Panc1 (cell line): ENCODE measurements around the gene PAPSS2. TPM values are rescaled to one million over a fixed set of nuclear protein-coding genes. Genes with fewer than 3 reads are reported as not detected.

Experiments
- ATAC-seq: fragments of 200-7000 bp; cut with Tn5 transposase; 2 replicates; pipeline ENCODE4 v1.9.1; 2020; ENCODE audit warnings: mild to moderate bottlenecking, moderate library complexity
- BruUV-seq: library from RNA; stranded (reverse); fragments of 400-500 nt; replicated peaks from 2 replicates; lab custom pipeline; 2021; lab: Mats Ljungman, UMichigan
- CTCF ChIA-PET: fragments of 300-600 bp; sonication (Branson Sonifier 250); formaldehyde crosslinking; loops from one replicate; lab custom pipeline; 2022; ENCODE audit warnings: antibody characterized with exemption; lab: Charles Lee
- POLR2A ChIA-PET: fragments of 300-600 bp; sonication (Branson Sonifier 250); formaldehyde crosslinking; loops from one replicate; lab custom pipeline; 2022; ENCODE audit warnings: antibody characterized with exemption; lab: Charles Lee
- DNase-seq: peaks from one replicate; pipeline ENCODE4 v3.0.0-alpha.2; 2010; ENCODE audit warnings: low read depth, low spot score
- H3K27ac ChIP-seq: 2 replicates; pipeline ENCODE4 v1.5.1; 2011; ENCODE audit warnings: mild to moderate bottlenecking, low read length, inconsistent platforms
- H3K27me3 ChIP-seq: fragments of 200-500 bp; sonication (Bioruptor generic); 2 replicates; pipeline ENCODE4 v1.6.0; 2014; ENCODE audit warnings: low read length, inconsistent platforms; ENCODE audit not compliant: control insufficient read depth, insufficient read depth
- H3K36me3 ChIP-seq: fragments of 200-500 bp; sonication (Bioruptor generic); 2 replicates; pipeline ENCODE4 v1.5.1; 2014; ENCODE audit warnings: inconsistent platforms, mild to moderate bottlenecking, low read length, moderate library complexity; ENCODE audit not compliant: control insufficient read depth, insufficient read depth
- H3K4me1 ChIP-seq: 2 replicates; pipeline ENCODE4 v1.5.1; 2011; ENCODE audit warnings: inconsistent platforms, mild to moderate bottlenecking, low read length, moderate library complexity; ENCODE audit not compliant: control insufficient read depth, insufficient read depth
- H3K4me3 ChIP-seq, 2 experiments: 2 replicates each; pipeline ENCODE4 v1.5.1; 2011 to 2012; ENCODE audit warnings: low read depth in 2 of 2, low read length in 2 of 2, mild to moderate bottlenecking in 2 of 2, inconsistent platforms in 1 of 2, moderate library complexity in 1 of 2
- H3K9me3 ChIP-seq: fragments of 200-500 bp; sonication (Bioruptor generic); 2 replicates; pipeline ENCODE4 v1.5.1; 2014; ENCODE audit warnings: low read depth, mild to moderate bottlenecking, inconsistent platforms, low read length, moderate library complexity; ENCODE audit not compliant: control insufficient read depth, insufficient read depth
- CTCF ChIP-seq: fragments of 450-650 bp; IDR thresholded peaks from 2 replicates; pipeline ENCODE4 v1.5.1; 2017; ENCODE audit warnings: mild to moderate bottlenecking
- POLR2AphosphoS5 ChIP-seq: IDR thresholded peaks from 2 replicates; pipeline ENCODE4 v1.6.1; 2012; ENCODE audit warnings: mild to moderate bottlenecking, low read depth, low read length, moderate library complexity
- SIN3A ChIP-seq: IDR thresholded peaks from 2 replicates; pipeline ENCODE4 v1.6.1; 2012; ENCODE audit warnings: low read depth, mild to moderate bottlenecking, low read length, moderate library complexity, borderline replicate concordance; ENCODE audit not compliant: insufficient read depth
- TCF7L2 ChIP-seq: IDR thresholded peaks from 2 replicates; pipeline ENCODE4 v1.6.1; 2011; ENCODE audit warnings: mild to moderate bottlenecking, low read depth, low read length, inconsistent platforms
- in situ Hi-C: cut with HindIII; loops from 2 replicates; pipeline ENCODE4 v1.10.0; 2016; ENCODE audit warnings: low sequenced_read_pairs, low pct_unique_long_range_greater_than_20kb
- intact Hi-C: fragments of 100-400 bp; cut with micrococcal nuclease; formaldehyde crosslinking; loops from one replicate; pipeline ENCODE4 v1.10.0; 2022; ENCODE audit not compliant: unreplicated experiment
- total RNA-seq: library from RNA; stranded (reverse); gene quantifications from one replicate; pipeline ENCODE4 v1.2.1, GENCODE V29; 2021; ENCODE audit not compliant: unreplicated experiment
- TF ChIP-seq, protein P1 (sequence below), 2 experiments: IDR thresholded peaks; 2 replicates each; pipeline ENCODE4 v1.6.1; 2011 to 2012; ENCODE audit warnings: low read depth in 2 of 2, control low read depth in 1 of 2, low read length in 1 of 2, mild to moderate bottlenecking in 1 of 2, moderate library complexity in 1 of 2; ENCODE audit not compliant: insufficient read depth in 1 of 2

The PAPSS2 gene
- total RNA-seq, 1 experiment from 2014 or later, result 17.1 TPM

GRCh38 chr10:87722716-87723115 is 63.0 kb downstream of the PAPSS2 start:
- in situ Hi-C loops (no loop called here), intact Hi-C loops (no loop called here)
- no peaks in the 10 kb centered on the region for H3K9me3 ChIP-seq
- POLR2A ChIA-PET, result no interaction called here
- no TSS peak for BruUV-seq
- H3K36me3 ChIP-seq, result no peaks in the 10 kb centered on the region
- ATAC-seq (no peak), DNase-seq (no peak)
- CTCF ChIA-PET, result no interaction called here
- no peak overlapping the region for H3K27ac ChIP-seq
- no peak for TF ChIP-seq TCF7L2
- no peak for TF ChIP-seq POLR2AphosphoS5
- TF ChIP-seq CTCF, result no peak
- TF ChIP-seq SIN3A, result no peak
- TF ChIP-seq, protein P1, sequence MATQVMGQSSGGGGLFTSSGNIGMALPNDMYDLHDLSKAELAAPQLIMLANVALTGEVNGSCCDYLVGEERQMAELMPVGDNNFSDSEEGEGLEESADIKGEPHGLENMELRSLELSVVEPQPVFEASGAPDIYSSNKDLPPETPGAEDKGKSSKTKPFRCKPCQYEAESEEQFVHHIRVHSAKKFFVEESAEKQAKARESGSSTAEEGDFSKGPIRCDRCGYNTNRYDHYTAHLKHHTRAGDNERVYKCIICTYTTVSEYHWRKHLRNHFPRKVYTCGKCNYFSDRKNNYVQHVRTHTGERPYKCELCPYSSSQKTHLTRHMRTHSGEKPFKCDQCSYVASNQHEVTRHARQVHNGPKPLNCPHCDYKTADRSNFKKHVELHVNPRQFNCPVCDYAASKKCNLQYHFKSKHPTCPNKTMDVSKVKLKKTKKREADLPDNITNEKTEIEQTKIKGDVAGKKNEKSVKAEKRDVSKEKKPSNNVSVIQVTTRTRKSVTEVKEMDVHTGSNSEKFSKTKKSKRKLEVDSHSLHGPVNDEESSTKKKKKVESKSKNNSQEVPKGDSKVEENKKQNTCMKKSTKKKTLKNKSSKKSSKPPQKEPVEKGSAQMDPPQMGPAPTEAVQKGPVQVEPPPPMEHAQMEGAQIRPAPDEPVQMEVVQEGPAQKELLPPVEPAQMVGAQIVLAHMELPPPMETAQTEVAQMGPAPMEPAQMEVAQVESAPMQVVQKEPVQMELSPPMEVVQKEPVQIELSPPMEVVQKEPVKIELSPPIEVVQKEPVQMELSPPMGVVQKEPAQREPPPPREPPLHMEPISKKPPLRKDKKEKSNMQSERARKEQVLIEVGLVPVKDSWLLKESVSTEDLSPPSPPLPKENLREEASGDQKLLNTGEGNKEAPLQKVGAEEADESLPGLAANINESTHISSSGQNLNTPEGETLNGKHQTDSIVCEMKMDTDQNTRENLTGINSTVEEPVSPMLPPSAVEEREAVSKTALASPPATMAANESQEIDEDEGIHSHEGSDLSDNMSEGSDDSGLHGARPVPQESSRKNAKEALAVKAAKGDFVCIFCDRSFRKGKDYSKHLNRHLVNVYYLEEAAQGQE (IDR thresholded peaks at IDR 0.05; ENCODE audit: insufficient read depth in 1 of 2, low read depth in 2 of 2, low read length in 1 of 2), result no peak
- no peaks in the 10 kb centered on the region for H3K27me3 ChIP-seq
- H3K4me3 ChIP-seq, result no peak overlapping the region
- H3K4me1 ChIP-seq, result no peaks in the 10 kb centered on the region

GRCh38 chr10:87723500-87723899 is 63.8 kb downstream of the PAPSS2 start:
- DNase-seq, result no peak
- Histone ChIP-seq H3K4me1 (no peaks in the 10 kb centered on the region), H3K9me3 (no peaks in the 10 kb centered on the region), H3K27me3 (no peaks in the 10 kb centered on the region), H3K36me3 (no peaks in the 10 kb centered on the region), H3K27ac (no peak overlapping the region), H3K4me3 (no peak overlapping the region)
- no TSS peak for BruUV-seq
- ATAC-seq, result no peak
- TF ChIP-seq SIN3A (no peak), CTCF (no peak), POLR2AphosphoS5 (no peak), TCF7L2 (no peak)
- TF ChIP-seq, protein P1 (IDR thresholded peaks at IDR 0.05; ENCODE audit: insufficient read depth in 1 of 2, low read depth in 2 of 2, low read length in 1 of 2), result no peak
- in situ Hi-C loops (no loop called here), intact Hi-C loops (no loop called here)
- CTCF ChIA-PET, result no interaction called here
- POLR2A ChIA-PET, result no interaction called here
